Nephron progenitor cell (in vitro differentiated cells): ENCODE results near the gene NPAS3.

ENCODE experiments used
- DNase-seq: peaks from one replicate; pipeline ENCODE4 v3.0.0; 2021
- H3K27ac Mint-ChIP-seq: 2 replicates; pipeline ENCODE4 v1.8.0; 2021; ENCODE audit warnings: mild to moderate bottlenecking, moderate library complexity, mixed read lengths
- H3K27me3 Mint-ChIP-seq: 2 replicates; pipeline ENCODE4 v1.8.0; 2021; ENCODE audit warnings: mild to moderate bottlenecking, low read depth, mixed read lengths; ENCODE audit not compliant: poor library complexity
- H3K36me3 Mint-ChIP-seq: 2 replicates; pipeline ENCODE4 v1.8.0; 2021; ENCODE audit warnings: low read depth, mixed read lengths
- H3K4me1 Mint-ChIP-seq: 2 replicates; pipeline ENCODE4 v1.8.0; 2021; ENCODE audit warnings: mixed read lengths
- H3K4me3 Mint-ChIP-seq: 2 replicates; pipeline ENCODE4 v1.8.0; 2021; ENCODE audit warnings: mild to moderate bottlenecking, moderate library complexity, mixed read lengths
- H3K9me3 Mint-ChIP-seq: 2 replicates; pipeline ENCODE4 v1.8.0; 2021; ENCODE audit warnings: mild to moderate bottlenecking, moderate library complexity, mixed read lengths
- TF ChIP-seq, protein P1 (sequence below): fragments of 200-600 bp; sonication (generic); IDR thresholded peaks from 2 replicates; pipeline ENCODE4 v1.5.0; 2021; ENCODE audit warnings: antibody characterized with exemption

Gene NPAS3

DNA sequence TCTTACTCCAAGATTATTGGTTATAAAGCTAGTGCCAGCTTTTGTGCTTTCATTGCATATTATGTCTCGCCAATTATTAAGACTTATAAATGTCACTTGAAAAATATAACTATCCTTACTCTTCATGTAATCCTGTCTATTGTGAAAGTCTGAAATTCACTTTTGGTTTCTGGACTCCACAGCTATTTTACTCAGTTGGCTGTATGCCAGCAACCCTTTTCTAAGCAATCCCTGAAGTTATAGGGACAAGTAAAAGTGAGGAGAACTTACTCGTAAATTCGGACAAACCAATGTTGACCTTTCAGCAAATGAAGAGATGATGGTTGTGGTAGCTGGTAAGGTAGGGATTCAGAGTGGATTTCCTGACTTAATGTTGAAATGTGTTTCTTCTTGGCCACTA lies 196.3 kb downstream of the NPAS3 start:
- Mint-ChIP-seq H3K36me3 (no peaks in the 10 kb centered on the region), H3K4me1 (no peaks in the 10 kb centered on the region), H3K4me3 (no peak overlapping the region), H3K27ac (no peak overlapping the region), H3K27me3 (peaks cover 3% of the 10 kb centered on the region), H3K9me3 (no peaks in the 10 kb centered on the region)
- DNase-seq = no peak
- TF ChIP-seq, protein P1, sequence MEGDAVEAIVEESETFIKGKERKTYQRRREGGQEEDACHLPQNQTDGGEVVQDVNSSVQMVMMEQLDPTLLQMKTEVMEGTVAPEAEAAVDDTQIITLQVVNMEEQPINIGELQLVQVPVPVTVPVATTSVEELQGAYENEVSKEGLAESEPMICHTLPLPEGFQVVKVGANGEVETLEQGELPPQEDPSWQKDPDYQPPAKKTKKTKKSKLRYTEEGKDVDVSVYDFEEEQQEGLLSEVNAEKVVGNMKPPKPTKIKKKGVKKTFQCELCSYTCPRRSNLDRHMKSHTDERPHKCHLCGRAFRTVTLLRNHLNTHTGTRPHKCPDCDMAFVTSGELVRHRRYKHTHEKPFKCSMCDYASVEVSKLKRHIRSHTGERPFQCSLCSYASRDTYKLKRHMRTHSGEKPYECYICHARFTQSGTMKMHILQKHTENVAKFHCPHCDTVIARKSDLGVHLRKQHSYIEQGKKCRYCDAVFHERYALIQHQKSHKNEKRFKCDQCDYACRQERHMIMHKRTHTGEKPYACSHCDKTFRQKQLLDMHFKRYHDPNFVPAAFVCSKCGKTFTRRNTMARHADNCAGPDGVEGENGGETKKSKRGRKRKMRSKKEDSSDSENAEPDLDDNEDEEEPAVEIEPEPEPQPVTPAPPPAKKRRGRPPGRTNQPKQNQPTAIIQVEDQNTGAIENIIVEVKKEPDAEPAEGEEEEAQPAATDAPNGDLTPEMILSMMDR = no peak

DNA sequence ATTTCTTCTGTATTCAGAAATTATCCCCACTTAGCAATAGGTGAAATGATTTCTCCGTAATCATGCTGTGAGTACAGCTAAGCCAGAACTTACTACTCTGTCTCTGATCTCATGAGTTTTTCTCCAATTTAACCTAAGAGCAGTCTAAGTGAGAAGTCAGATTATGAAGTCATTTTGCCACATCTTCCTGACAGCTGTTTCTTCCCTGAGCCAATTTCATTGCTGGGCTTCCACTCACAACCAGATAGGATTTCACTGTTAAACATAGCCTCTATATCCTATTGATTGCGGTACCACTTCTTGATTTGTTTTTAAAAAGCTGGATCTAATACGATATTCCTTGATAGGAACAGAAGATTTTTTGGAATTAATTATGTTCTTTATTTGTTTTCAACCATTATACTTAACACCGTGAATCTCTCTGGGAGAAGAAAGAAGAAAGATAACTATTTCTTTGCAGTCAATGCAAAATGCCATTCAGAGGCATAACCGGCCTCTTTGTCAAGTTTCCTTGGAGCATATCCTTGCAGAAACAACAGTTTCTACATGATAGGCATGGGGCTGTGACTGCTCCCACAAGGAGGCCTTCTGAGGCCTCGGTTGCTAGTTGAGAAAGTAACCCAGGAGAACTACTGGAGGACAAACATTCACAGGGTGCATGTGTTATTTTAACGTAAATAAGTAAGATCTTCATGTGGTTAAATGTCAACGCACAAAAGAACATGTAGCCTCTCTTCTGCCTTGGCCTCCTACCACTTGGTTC lies 212.2 kb downstream of the NPAS3 start:
- no peak for DNase-seq
- TF ChIP-seq, protein P1 = no peak
- peaks cover 3% of the 10 kb centered on the region for H3K27me3 Mint-ChIP-seq
- H3K27ac Mint-ChIP-seq = no peak overlapping the region
- no peaks in the 10 kb centered on the region for H3K4me1 Mint-ChIP-seq
- no peaks in the 10 kb centered on the region for H3K36me3 Mint-ChIP-seq
- H3K4me3 Mint-ChIP-seq = no peak overlapping the region
- no peaks in the 10 kb centered on the region for H3K9me3 Mint-ChIP-seq

DNA sequence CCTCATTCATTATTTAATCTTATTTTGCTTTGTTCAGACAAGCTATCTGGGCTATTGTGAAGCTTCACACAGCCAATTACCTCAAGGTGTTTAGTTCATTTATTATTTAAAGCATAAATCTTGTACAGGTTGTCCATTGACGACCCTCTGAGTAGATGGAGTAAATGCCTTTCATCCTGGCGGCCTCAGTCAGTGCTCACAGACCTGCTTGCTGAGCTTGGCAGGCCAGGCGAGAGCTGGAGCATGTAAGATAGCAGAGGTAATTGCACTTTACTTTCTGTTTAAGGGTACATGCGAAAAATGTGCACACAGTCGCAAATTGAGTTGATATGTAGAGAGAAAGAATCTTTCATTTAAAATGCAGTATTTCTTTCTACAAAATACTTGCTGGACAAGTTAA lies 224.4 kb downstream of the NPAS3 start:
- Mint-ChIP-seq H3K4me3 (no peak overlapping the region), H3K9me3 (no peaks in the 10 kb centered on the region), H3K4me1 (no peaks in the 10 kb centered on the region), H3K27ac (no peak overlapping the region), H3K36me3 (no peaks in the 10 kb centered on the region), H3K27me3 (no peaks in the 10 kb centered on the region)
- TF ChIP-seq, protein P1 = no peak
- no peak for DNase-seq

DNA sequence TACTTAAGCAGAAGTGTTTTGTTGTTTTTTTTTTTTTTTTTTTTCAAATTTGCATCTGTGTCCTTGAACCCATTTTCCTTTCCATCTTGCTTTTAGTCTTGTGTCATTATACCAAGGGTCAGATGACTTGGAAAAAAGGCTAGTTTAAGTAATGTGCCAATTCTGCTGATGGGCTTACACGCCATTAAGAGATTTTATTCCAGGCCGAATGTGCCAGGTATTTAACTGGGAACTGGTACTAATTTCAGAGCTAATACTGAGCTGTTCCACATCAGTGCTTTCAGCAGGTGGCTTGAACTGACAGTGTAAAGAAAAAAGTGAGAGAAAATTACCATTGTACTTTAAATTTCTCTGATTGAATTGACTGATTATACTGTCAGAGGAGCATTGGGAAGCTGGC lies 224.9 kb downstream of the NPAS3 start:
- TF ChIP-seq, protein P1 = no peak
- Mint-ChIP-seq H3K4me1 (no peaks in the 10 kb centered on the region), H3K9me3 (no peaks in the 10 kb centered on the region), H3K27ac (no peak overlapping the region), H3K27me3 (no peaks in the 10 kb centered on the region), H3K4me3 (no peak overlapping the region), H3K36me3 (no peaks in the 10 kb centered on the region)
- no peak for DNase-seq

DNA sequence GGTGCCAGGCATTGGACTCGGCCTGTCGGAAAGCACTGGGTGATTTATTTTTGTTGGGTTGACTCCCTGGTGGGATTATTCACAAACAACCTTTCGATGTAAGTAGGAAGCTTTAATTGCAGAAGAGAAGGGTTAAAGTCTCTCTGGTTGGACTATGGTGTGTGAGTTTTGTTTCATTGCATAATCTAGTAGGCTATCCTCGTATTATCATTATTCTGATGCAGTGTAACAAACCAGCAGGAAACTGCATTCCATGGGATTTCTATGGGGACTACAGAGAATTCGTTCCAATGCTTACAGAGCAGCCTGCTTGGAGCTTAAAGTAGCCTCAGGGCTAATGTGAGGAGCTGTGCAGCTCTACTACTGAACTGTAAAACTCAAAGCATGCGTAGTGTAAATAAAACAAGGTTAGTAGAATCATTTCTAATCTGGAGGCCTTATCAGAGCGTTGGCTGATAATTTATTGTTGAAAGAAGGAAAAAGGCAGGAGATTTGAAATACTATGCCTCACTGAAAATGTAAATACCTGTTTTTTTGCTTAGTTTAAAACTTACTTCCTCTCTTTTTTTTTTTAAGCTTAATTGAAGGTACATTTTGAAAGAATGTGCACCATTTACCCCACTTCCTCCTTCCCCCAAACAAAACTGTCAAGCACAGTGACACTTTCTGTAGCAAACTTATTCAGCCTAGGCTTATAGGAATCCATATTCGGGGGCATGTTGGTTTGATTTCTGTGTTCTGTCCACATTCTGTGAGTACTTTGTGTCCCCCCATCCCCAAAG lies 226.7 kb downstream of the NPAS3 start:
- DNase-seq = peak; percentile 9
- TF ChIP-seq, protein P1 = no peak
- H3K27ac Mint-ChIP-seq = no peak overlapping the region

More for the DNA sequence above, 226.7 kb downstream of the NPAS3 start:
- Mint-ChIP-seq H3K9me3 (no peaks in the 10 kb centered on the region), H3K36me3 (no peaks in the 10 kb centered on the region), H3K27me3 (no peaks in the 10 kb centered on the region), H3K4me3 (no peak overlapping the region), H3K4me1 (no peaks in the 10 kb centered on the region)
